Lung (tissue), 12 donors: ENCODE measurements around the gene SLC12A7. TPM values are rescaled to one million over a fixed set of nuclear protein-coding genes. Genes with fewer than 3 reads are reported as not detected.

Experiments used
- ATAC-seq: fragments of 200-7000 bp; cut with Tn5 transposase; one replicate; pipeline ENCODE4 v1.9.1; 2020; ENCODE audit warnings: moderate number of reproducible peaks; ENCODE audit not compliant: insufficient read depth, low FRiP score
- DNase-seq, 3 donors: peaks; one replicate each; pipeline ENCODE4 v3.0.0-alpha.2; 2013 to 2017
- H3K27ac ChIP-seq, 2 donors: one replicate each; pipeline ENCODE4 v1.5.1; 2013; ENCODE audit warnings: mild to moderate bottlenecking in 2 of 2, moderate library complexity in 2 of 2, control low read depth in 1 of 2, inconsistent platforms in 1 of 2, low read depth in 1 of 2, low read length in 1 of 2
- H3K27me3 ChIP-seq, 3 donors: one replicate each; pipeline ENCODE4 v1.5.1; 2013; ENCODE audit warnings: low read length in 2 of 3; ENCODE audit not compliant: control insufficient read depth in 3 of 3, insufficient read depth in 3 of 3
- H3K36me3 ChIP-seq, 4 donors: one replicate each; pipeline ENCODE4 v1.5.1; 2013; ENCODE audit warnings: low read length in 4 of 4, mild to moderate bottlenecking in 1 of 4, moderate library complexity in 1 of 4; ENCODE audit not compliant: control insufficient read depth in 4 of 4, insufficient read depth in 4 of 4
- H3K4me1 ChIP-seq, 5 donors: one replicate each; pipeline ENCODE4 v1.5.1; 2013; ENCODE audit warnings: low read length in 5 of 5, mild to moderate bottlenecking in 2 of 5, moderate library complexity in 1 of 5; ENCODE audit not compliant: control insufficient read depth in 5 of 5, insufficient read depth in 5 of 5
- H3K4me3 ChIP-seq: one replicate; pipeline ENCODE4 v1.5.1; 2013; ENCODE audit warnings: mild to moderate bottlenecking, control low read depth, moderate library complexity
- H3K9ac ChIP-seq, 2 donors: one replicate each; pipeline ENCODE4 v1.5.1; 2013; ENCODE audit warnings: low read length in 2 of 2, control low read depth in 1 of 2; ENCODE audit not compliant: insufficient read depth in 1 of 2
- H3K9me3 ChIP-seq, 4 donors: one replicate each; pipeline ENCODE4 v1.5.1; 2013; ENCODE audit warnings: low read length in 3 of 4, mild to moderate bottlenecking in 1 of 4, moderate library complexity in 1 of 4; ENCODE audit not compliant: control insufficient read depth in 4 of 4, insufficient read depth in 3 of 4
- WGBS, 2 donors: extraction: QIAGEN DNeasy Blood & Tissue Kit; methylation state at CpG; one replicate each; pipeline ENCODE4 v1.1.7; 2013; 5-methylcytosine and 5-hydroxymethylcytosine counted together
- polyA plus RNA-seq, 2 donors: library from polyadenylated mRNA; stranded (reverse); fragments of 200-250 nt; gene quantifications; one replicate each; pipeline ENCODE4 v1.2.1, GENCODE V29; 2013
- total RNA-seq, 2 donors: library from RNA; depleted of rRNA in 1 of 2; stranded (reverse); fragments of >200 nt in 1 of 2; gene quantifications; one replicate each; pipeline ENCODE4 v1.2.1, GENCODE V29; 2014 to 2021
- TF ChIP-seq, protein P1 (sequence below): IDR thresholded peaks from 2 replicates; pipeline ENCODE4 v1.5.1; 2012; ENCODE audit warnings: mild to moderate bottlenecking; ENCODE audit errors: control extremely low read depth, extremely low read depth
- donor health status: control.
- donor health status: control.
- donor health status: Bipolar disorder and iron deficiency.
- donor health status: healthy.
- donor health status: DM: yes; HTN: yes; CAD: no.

The SLC12A7 gene
- total and polyA plus RNA-seq, 4 donors = 14.8 to 50.4 (median 39.8) TPM

DNA sequence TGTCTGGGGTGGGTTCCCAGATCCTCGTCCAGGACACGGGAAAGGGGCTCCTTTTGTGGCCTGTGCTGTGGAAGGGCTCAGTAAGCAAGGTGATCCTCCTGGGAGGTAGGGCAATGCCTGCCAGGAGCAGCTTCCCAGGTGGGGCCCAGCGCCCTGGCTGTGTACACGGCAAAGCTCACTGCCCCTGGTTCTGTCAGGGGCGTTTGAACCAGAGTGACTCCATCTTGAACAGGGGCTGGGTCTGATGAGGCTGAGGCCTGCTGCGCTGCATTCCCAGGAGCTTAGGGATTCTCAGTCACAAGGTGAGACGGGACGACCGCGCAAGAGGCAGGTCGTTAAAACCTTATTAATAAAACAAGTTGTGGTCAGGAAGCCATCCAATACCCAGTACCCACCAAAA, 19.9 kb upstream of the SLC12A7 start:
- Histone ChIP-seq H3K4me1 (peaks cover 0 to 20% (median 12%) of the 10 kb centered on the region in 5 donors), H3K9ac (no peak overlapping the region), H3K27me3 (no peaks in the 10 kb centered on the region), H3K36me3 (no peaks in the 10 kb centered on the region), H3K9me3 (no peaks in the 10 kb centered on the region), H3K4me3 (no peak overlapping the region), H3K27ac (no peak overlapping the region)
- no peak for ATAC-seq
- DNase-seq = no peak
- TF ChIP-seq, protein P1, sequence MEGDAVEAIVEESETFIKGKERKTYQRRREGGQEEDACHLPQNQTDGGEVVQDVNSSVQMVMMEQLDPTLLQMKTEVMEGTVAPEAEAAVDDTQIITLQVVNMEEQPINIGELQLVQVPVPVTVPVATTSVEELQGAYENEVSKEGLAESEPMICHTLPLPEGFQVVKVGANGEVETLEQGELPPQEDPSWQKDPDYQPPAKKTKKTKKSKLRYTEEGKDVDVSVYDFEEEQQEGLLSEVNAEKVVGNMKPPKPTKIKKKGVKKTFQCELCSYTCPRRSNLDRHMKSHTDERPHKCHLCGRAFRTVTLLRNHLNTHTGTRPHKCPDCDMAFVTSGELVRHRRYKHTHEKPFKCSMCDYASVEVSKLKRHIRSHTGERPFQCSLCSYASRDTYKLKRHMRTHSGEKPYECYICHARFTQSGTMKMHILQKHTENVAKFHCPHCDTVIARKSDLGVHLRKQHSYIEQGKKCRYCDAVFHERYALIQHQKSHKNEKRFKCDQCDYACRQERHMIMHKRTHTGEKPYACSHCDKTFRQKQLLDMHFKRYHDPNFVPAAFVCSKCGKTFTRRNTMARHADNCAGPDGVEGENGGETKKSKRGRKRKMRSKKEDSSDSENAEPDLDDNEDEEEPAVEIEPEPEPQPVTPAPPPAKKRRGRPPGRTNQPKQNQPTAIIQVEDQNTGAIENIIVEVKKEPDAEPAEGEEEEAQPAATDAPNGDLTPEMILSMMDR = no peak
- 92 to 94% methylated on average over 11 of the region's 11 CpGs for whole genome bisulfite sequencing, 2 donors

DNA sequence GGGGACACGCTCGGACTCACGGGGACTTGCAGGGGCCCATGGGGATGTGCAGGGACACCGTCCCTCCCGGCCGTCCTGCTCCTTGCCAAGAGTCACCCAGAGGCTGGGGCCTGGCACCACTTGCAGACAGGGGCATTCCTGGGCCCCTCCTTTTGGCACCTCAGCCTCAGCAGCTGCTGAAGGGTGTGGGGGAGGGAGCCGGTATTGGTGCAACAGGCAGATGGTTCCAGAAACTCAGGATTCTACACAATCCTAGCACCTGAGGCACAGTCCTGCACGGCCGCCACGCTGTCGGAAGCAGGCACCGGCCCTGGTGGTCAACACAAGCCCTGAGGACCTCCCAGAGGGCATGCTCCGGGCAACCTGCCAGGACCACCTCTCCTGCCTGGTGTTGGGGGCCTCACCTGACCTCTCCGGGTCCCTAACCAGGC, 19.3 kb upstream of the SLC12A7 start:
- Histone ChIP-seq H3K4me1 (peaks cover 0 to 20% (median 12%) of the 10 kb centered on the region in 5 donors), H3K36me3 (no peaks in the 10 kb centered on the region), H3K4me3 (no peak overlapping the region), H3K9ac (no peak overlapping the region), H3K27me3 (no peaks in the 10 kb centered on the region), H3K27ac (peak overlapping the region in 1 of 2 donors; percentile 66), H3K9me3 (no peaks in the 10 kb centered on the region)
- TF ChIP-seq, protein P1 = no peak
- DNase-seq (no peak), ATAC-seq (no peak)
- 80 to 82% methylated on average over 13 to 14 of the region's 14 CpGs for WGBS, 2 donors

DNA sequence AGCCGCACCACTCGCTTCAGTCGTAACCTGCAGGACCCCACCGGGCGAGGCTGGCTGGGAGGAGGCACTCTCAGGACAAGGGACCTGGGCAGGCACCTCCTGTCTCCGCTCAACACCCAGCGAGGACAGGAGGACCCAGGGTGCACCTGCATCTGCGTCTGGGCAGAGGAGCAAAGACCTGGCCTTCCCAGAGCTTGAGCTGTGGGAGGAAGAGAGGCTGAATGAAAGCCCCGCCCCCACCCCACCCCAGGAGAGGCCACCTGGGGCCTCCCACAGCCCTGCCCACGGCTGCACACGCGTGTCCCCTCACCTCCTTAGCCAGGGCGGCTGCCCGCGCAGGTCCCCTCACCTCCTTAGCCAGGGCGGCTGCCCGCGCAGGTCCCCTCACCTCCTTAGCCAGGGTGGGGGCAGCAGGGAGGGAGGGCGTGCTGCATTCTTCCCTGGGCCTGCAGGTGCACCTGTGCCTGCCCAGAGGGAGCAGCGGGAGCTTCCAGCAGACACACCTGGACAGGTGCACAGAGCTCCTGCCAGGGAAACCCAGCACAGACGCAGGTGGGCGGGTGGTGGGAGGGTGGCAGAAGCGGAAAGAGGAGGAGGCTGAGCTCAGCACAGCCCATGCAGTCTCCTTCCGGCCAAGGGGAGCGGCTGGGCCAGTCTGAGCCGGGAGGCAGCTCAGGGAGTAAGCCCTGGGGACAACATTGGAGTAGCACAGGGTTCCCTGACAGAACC, 18.5 kb upstream of the SLC12A7 start:
- Histone ChIP-seq H3K27ac (peak overlapping the region in 1 of 2 donors; percentile 78), H3K4me1 (peaks cover under 1 to 20% (median 12%) of the 10 kb centered on the region in 5 donors), H3K27me3 (no peaks in the 10 kb centered on the region), H3K9me3 (no peaks in the 10 kb centered on the region), H3K36me3 (no peaks in the 10 kb centered on the region), H3K4me3 (no peak overlapping the region), H3K9ac (no peak overlapping the region)
- ATAC-seq (peak; percentile 58), DNase-seq (peak in 2 of 3 donors; percentile 69 to 70)
- WGBS, 2 donors = 71 to 77% methylated on average over 25 to 26 of the region's 26 CpGs
- TF ChIP-seq, protein P1 = no peak
